Measurements from ENCODE around the gene AGBL1.

AGBL1 gene

DNA sequence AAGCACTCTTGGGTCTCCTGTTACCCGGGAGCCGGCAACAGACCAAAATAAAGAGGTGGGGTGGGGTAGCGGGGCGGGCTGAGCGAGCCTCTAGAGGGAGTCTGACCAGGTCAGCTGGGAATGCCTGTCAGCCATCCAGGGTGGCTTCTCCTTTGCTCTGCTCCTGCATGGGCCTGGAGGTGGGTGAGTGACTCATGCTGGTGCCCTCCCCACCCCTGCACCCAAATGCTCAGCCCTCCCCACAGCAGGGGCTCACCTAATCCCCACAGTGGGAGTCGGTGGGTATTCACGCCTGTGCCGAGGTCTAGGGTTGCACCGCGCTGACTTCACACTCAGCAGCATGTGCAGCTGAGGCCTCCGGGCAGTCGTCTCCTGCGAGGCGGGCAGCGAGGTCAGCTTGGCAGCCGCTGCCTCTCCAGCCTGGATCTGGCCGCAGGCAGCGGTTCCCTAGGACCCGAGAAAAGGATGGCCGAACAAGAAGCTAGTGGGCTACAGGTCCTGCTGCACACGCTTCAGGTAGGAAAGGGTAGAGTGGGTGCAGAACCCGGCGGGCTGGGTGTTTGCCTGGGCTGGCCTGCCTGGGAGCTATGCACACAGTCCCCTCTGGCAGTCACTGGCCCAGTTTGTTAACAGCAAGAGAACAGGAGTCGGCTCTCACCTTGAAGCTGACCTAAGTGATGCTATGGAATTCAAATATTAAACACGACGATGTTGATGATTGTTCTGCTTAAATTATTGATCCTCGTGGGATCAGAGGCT, at the start of gene AGBL1:
TSS of gene AGBL1 (plus strand) at position 364 of the 759 bp plus-strand sequence.
- no peak for DNase-seq

DNA sequence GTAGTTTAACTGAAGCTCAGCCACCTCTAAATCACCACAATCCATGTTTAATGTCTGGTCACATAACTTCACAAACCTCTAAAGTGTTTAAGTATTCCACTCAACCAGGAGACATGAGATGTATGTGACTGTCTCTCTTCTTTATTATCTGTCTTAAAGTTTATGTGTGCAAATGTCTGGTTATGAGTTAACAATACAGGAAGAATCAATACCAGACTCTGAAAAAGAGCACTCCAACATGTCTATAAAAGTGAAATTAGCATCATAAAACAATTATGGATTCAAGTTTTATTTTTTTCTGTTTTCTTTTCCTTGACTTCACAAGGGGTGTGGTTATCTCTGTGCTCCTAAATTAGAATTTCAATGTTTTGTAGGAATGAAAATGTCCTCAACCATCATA, 44.8 kb upstream of the AGBL1 start:
- DNase-seq = no peak

GRCh38 chr15:86036243-86036642, 43.4 kb upstream of the AGBL1 start:
- no peak for DNase-seq

- DNase-seq = no peak
Measured at GRCh38 chr15:86038491-86038890, 41.2 kb upstream of the AGBL1 start.

GRCh38 chr15:86040356-86041033, 39.2 kb upstream of the AGBL1 start:
- no peak for DNase-seq

- no peak for DNase-seq
Measured at GRCh38 chr15:86041399-86041798, 38.3 kb upstream of the AGBL1 start.

GRCh38 chr15:86042226-86042625, 37.4 kb upstream of the AGBL1 start:
- no peak for DNase-seq

DNA sequence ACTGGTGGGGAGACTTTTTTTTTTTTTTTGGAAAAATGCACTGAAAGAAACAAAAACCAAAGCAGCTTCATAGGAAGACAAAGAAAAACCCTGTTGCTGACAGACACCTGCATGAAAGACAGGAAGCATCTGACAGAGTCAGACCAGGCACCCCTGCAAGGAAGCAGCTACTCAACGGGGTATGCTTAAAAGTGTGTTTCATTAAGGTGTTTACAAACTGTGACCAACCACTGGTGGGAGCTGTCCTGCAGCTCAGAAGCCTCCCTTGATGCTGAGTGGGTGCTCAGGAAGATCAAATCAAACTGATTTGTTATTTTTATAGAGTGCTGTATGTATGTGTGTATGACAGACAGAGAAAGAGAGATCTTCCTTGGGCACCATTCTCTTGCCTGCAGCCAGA, 34.7 kb upstream of the AGBL1 start:
- no peak for DNase-seq

- DNase-seq = no peak
Measured at GRCh38 chr15:86054338-86054737, 25.3 kb upstream of the AGBL1 start.

GRCh38 chr15:86055688-86056087, 24.0 kb upstream of the AGBL1 start:
- DNase-seq = no peak

GRCh38 chr15:86059851-86060250, 19.8 kb upstream of the AGBL1 start:
- no peak for DNase-seq

- DNase-seq = no peak
Measured at GRCh38 chr15:86060674-86061073, 19.0 kb upstream of the AGBL1 start.

DNA sequence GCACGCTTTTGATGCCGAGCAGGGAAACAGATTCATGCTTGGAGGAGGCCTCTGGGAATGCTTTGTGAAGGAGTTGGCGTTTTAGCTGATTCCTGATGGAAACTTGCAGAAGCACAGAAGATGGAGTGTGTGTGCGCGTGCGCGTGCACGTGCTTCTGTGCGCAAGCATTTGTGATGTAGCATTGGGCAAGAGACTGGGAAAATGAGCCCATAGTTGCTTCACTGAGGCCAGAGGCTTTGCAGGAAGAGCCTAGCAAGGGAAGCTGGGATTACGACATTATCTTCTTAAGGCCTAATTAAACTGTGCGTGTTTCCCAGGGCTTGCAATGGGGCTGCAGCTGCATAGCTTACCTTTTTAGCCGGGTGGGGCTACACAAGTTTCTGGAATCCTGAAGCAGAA, 18.1 kb upstream of the AGBL1 start:
- no peak for DNase-seq

- DNase-seq = no peak
Measured at GRCh38 chr15:86062646-86063243, 16.9 kb upstream of the AGBL1 start.

DNA sequence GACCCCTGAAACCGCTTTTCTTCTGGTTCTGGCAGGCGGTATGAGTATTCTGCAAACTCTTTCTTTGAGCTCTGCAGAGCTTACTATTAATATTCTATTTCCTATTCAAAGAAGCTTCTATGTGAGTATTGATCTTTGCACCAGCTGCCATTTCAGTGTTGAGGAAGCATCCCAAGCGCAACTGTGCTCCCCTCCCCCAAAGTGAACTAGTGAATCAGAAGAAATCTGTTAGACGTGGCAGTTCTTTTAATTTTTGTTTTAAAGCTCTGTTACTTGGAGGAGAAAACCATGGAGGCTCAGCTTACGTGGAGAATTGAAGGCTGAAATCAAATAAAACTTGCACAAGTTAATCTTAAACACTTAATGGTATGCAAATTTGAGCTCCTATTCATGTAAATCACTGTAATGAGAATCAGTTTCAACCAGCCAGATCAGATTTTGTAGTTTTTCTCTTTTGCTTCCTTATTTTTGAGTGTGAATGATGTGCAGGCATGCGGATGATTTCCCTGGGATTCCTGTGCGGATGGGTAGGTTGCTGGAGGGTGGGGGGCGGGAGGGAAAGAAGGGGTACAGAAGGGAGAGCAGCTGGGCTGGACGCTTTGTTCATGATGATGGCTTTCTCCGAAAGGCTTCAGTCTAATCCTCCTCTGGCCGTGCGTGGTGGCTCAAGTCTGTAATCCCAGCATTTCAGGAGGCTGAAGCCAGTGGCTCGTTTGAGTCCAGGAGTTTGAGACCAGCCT, 16.1 kb upstream of the AGBL1 start:
- DNase-seq = no peak

GRCh38 chr15:86064326-86064725, 15.3 kb upstream of the AGBL1 start:
- no peak for DNase-seq

GRCh38 chr15:86066174-86066834, 13.4 kb upstream of the AGBL1 start:
- DNase-seq = no peak

GRCh38 chr15:86073281-86073680, 6.4 kb upstream of the AGBL1 start:
- DNase-seq = no peak

DNA sequence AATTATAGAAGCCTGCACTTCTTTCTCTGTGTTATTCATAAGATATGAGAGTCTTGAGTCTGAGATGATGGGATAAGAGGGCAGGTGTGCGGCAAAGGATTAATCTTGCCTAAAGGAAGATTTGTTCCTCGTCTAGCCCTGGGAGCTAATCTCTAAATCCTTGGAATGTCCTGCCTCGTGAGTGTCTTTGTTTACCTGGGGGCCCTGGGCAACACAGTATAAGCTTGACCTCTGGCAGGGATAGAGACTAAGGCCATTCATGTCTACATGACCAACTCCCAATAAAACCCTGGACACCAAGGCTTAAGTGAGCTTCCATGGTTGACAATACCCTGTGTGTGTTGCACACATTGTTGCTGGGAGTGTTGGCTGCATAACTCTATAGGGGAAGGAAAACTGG, 3.2 kb upstream of the AGBL1 start:
- no peak for DNase-seq

DNA sequence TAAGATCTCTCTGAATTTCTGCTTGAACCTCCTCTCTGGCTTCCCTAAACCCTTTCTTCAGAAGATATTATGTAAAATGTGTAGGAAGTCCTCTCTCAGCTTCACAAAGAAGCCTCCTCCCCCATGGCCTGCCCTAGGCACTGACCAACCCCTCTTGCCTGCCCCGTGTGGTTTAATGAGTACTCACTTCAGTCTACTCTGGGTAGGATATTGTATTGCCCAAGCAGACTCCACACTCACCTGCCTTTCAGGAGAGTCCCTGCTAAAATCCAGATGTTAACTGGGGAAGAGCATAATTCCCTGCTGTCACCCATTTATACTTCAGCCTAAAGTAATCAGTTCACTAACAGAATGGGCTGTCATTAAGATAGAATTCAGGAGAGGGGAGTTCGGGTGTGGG, 2.6 kb upstream of the AGBL1 start:
- no peak for DNase-seq

- DNase-seq = no peak
Measured at GRCh38 chr15:86080302-86080701, 631 bp downstream of the AGBL1 start.

GRCh38 chr15:86082619-86083380, 3.1 kb downstream of the AGBL1 start:
- DNase-seq = no peak
